ENCODE measurements around the gene CTIF. TPM values are rescaled to one million over a fixed set of nuclear protein-coding genes. Genes with fewer than 3 reads are reported as not detected.

CTIF gene
- total RNA-seq, 2 donors from 2014 or later, result 6.1 to 7.3 TPM

- Mint-ChIP-seq H3K27ac (no peak overlapping the region), H3K4me3 (no peak overlapping the region), H3K36me3 (ENCODE audit: low read depth) (peaks cover 2% of the 10 kb centered on the region), H3K27me3 (no peaks in the 10 kb centered on the region), H3K4me1 (no peaks in the 10 kb centered on the region)
- no peaks in the 10 kb centered on the region for H3K9me3 ChIP-seq (ENCODE audit: control insufficient read depth, low read length, poor library complexity, severe bottlenecking)
- no peak for DNase-seq
- no peak for ATAC-seq
These were observed 37.0 kb downstream of the CTIF start for GRCh38 chr18:48575658-48576456.

GRCh38 chr18:48576457-48576771, 37.6 kb downstream of the CTIF start:
- no peaks in the 10 kb centered on the region for H3K4me1 Mint-ChIP-seq
- H3K27me3 Mint-ChIP-seq, result no peaks in the 10 kb centered on the region
- H3K9me3 ChIP-seq (ENCODE audit: control insufficient read depth, low read length, poor library complexity, severe bottlenecking), result no peaks in the 10 kb centered on the region
- no peak overlapping the region for H3K27ac Mint-ChIP-seq
- no peak overlapping the region for H3K4me3 Mint-ChIP-seq
- peaks cover 2% of the 10 kb centered on the region for H3K36me3 Mint-ChIP-seq (ENCODE audit: low read depth)
- ATAC-seq (no peak), DNase-seq (no peak)

GRCh38 chr18:48577478-48578190, 38.8 kb downstream of the CTIF start:
- Mint-ChIP-seq H3K4me1 (no peaks in the 10 kb centered on the region), H3K36me3 (ENCODE audit: low read depth) (peaks cover 2% of the 10 kb centered on the region), H3K4me3 (no peak overlapping the region), H3K27me3 (no peaks in the 10 kb centered on the region), H3K27ac (no peak overlapping the region)
- DNase-seq (no peak), ATAC-seq (no peak)
- H3K9me3 ChIP-seq (ENCODE audit: control insufficient read depth, low read length, poor library complexity, severe bottlenecking), result no peaks in the 10 kb centered on the region

GRCh38 chr18:48578289-48578688, 39.5 kb downstream of the CTIF start:
- H3K4me3 Mint-ChIP-seq, result no peak overlapping the region
- H3K4me1 Mint-ChIP-seq, result no peaks in the 10 kb centered on the region
- peaks cover 2% of the 10 kb centered on the region for H3K36me3 Mint-ChIP-seq (ENCODE audit: low read depth)
- ATAC-seq (no peak), DNase-seq (no peak)
- no peaks in the 10 kb centered on the region for H3K27me3 Mint-ChIP-seq
- no peak overlapping the region for H3K27ac Mint-ChIP-seq
- H3K9me3 ChIP-seq (ENCODE audit: control insufficient read depth, low read length, poor library complexity, severe bottlenecking), result no peaks in the 10 kb centered on the region

- H3K9me3 ChIP-seq (ENCODE audit: control insufficient read depth, low read length, poor library complexity, severe bottlenecking), result no peaks in the 10 kb centered on the region
- ATAC-seq, result no peak
- Mint-ChIP-seq H3K4me1 (no peaks in the 10 kb centered on the region), H3K4me3 (no peak overlapping the region), H3K27ac (no peak overlapping the region), H3K27me3 (no peaks in the 10 kb centered on the region), H3K36me3 (ENCODE audit: low read depth) (peaks cover 3% of the 10 kb centered on the region)
- no peak for DNase-seq
These were observed 41.2 kb downstream of the CTIF start for GRCh38 chr18:48580066-48580465.

GRCh38 chr18:48580782-48581181, 42.0 kb downstream of the CTIF start:
- Mint-ChIP-seq H3K27ac (no peak overlapping the region), H3K27me3 (no peaks in the 10 kb centered on the region)

GRCh38 chr18:48581206-48581605, 42.4 kb downstream of the CTIF start:
- H3K9me3 ChIP-seq (ENCODE audit: control insufficient read depth, low read length, poor library complexity, severe bottlenecking), result no peaks in the 10 kb centered on the region
- H3K27me3 Mint-ChIP-seq, result no peaks in the 10 kb centered on the region
- DNase-seq, result no peak
- H3K4me3 Mint-ChIP-seq, result no peak overlapping the region
- no peaks in the 10 kb centered on the region for H3K4me1 Mint-ChIP-seq
- ATAC-seq, result no peak
- no peak overlapping the region for H3K27ac Mint-ChIP-seq
- H3K36me3 Mint-ChIP-seq (ENCODE audit: low read depth), result peaks cover 3% of the 10 kb centered on the region

More at GRCh38 chr18:48580782-48581181, 42.0 kb downstream of the CTIF start:
- H3K9me3 ChIP-seq (ENCODE audit: control insufficient read depth, low read length, poor library complexity, severe bottlenecking), result no peaks in the 10 kb centered on the region
- no peaks in the 10 kb centered on the region for H3K4me1 Mint-ChIP-seq
- DNase-seq, result no peak
- no peak overlapping the region for H3K4me3 Mint-ChIP-seq
- ATAC-seq, result no peak
- peaks cover 3% of the 10 kb centered on the region for H3K36me3 Mint-ChIP-seq (ENCODE audit: low read depth)

- Mint-ChIP-seq H3K36me3 (ENCODE audit: low read depth) (peaks cover 3% of the 10 kb centered on the region), H3K27ac (no peak overlapping the region), H3K27me3 (no peaks in the 10 kb centered on the region), H3K4me1 (no peaks in the 10 kb centered on the region), H3K4me3 (no peak overlapping the region)
- ATAC-seq (no peak), DNase-seq (no peak)
- H3K9me3 ChIP-seq (ENCODE audit: control insufficient read depth, low read length, poor library complexity, severe bottlenecking), result no peaks in the 10 kb centered on the region
These were observed 43.1 kb downstream of the CTIF start for GRCh38 chr18:48581941-48582340.

- no peak overlapping the region for H3K4me3 Mint-ChIP-seq
- H3K9me3 ChIP-seq (ENCODE audit: control insufficient read depth, low read length, poor library complexity, severe bottlenecking), result no peaks in the 10 kb centered on the region
- ATAC-seq (no peak), DNase-seq (no peak)
- H3K27me3 Mint-ChIP-seq, result no peaks in the 10 kb centered on the region
- H3K27ac Mint-ChIP-seq, result no peak overlapping the region
- H3K4me1 Mint-ChIP-seq, result no peaks in the 10 kb centered on the region
- peaks cover 3% of the 10 kb centered on the region for H3K36me3 Mint-ChIP-seq (ENCODE audit: low read depth)
These were observed 44.1 kb downstream of the CTIF start for GRCh38 chr18:48582946-48583345.

GRCh38 chr18:48583573-48583972, 44.7 kb downstream of the CTIF start:
- H3K36me3 Mint-ChIP-seq (ENCODE audit: low read depth), result peaks cover 3% of the 10 kb centered on the region
- no peaks in the 10 kb centered on the region for H3K27me3 Mint-ChIP-seq
- no peak for ATAC-seq
- H3K9me3 ChIP-seq (ENCODE audit: control insufficient read depth, low read length, poor library complexity, severe bottlenecking), result no peaks in the 10 kb centered on the region
- peaks cover 3% of the 10 kb centered on the region for H3K4me1 Mint-ChIP-seq
- H3K4me3 Mint-ChIP-seq, result no peak overlapping the region
- H3K27ac Mint-ChIP-seq, result no peak overlapping the region
- no peak for DNase-seq

- Mint-ChIP-seq H3K36me3 (ENCODE audit: low read depth) (no peaks in the 10 kb centered on the region), H3K27ac (peak overlapping the region; percentile 8), H3K27me3 (peaks cover 9% of the 10 kb centered on the region), H3K4me1 (peaks cover 9% of the 10 kb centered on the region), H3K4me3 (no peak overlapping the region)
- no peaks in the 10 kb centered on the region for H3K9me3 ChIP-seq (ENCODE audit: control insufficient read depth, low read length, poor library complexity, severe bottlenecking)
- DNase-seq, result no peak
- no peak for ATAC-seq
These were observed 51.1 kb downstream of the CTIF start for GRCh38 chr18:48589797-48590519.

GRCh38 chr18:48590678-48591077, 51.8 kb downstream of the CTIF start:
- ATAC-seq, result no peak
- H3K9me3 ChIP-seq (ENCODE audit: control insufficient read depth, low read length, poor library complexity, severe bottlenecking), result no peaks in the 10 kb centered on the region
- Mint-ChIP-seq H3K36me3 (ENCODE audit: low read depth) (no peaks in the 10 kb centered on the region), H3K4me1 (peaks cover 9% of the 10 kb centered on the region), H3K4me3 (no peak overlapping the region), H3K27me3 (peaks cover 9% of the 10 kb centered on the region), H3K27ac (no peak overlapping the region)
- DNase-seq, result no peak

- Mint-ChIP-seq H3K27me3 (peaks cover 9% of the 10 kb centered on the region), H3K4me1 (peaks cover 9% of the 10 kb centered on the region), H3K36me3 (ENCODE audit: low read depth) (peaks cover 2% of the 10 kb centered on the region), H3K27ac (no peak overlapping the region), H3K4me3 (no peak overlapping the region)
- DNase-seq (no peak), ATAC-seq (no peak)
- no peaks in the 10 kb centered on the region for H3K9me3 ChIP-seq (ENCODE audit: control insufficient read depth, low read length, poor library complexity, severe bottlenecking)
These were observed 53.8 kb downstream of the CTIF start for GRCh38 chr18:48592540-48593171.

Data from T-helper 17 cell (primary cell).